Thoracic aorta (tissue), 2 donors: Measurements from ENCODE around the gene TMEM267. TPM values are rescaled to one million over a fixed set of nuclear protein-coding genes. Genes with fewer than 3 reads are reported as not detected.
"Not testable (repeated sequence)": the region's sequence is repeated elsewhere in the genome, so short reads cannot be mapped to it uniquely, and the experiment has no call there.

ENCODE experiments used
- ATAC-seq: fragments of 150-250 bp; one replicate; pipeline ENCODE4 v1.8.0; 2017; ENCODE audit warnings: low read depth; ENCODE audit not compliant: insufficient number of reproducible peaks, low FRiP score
- DNase-seq: peaks from one replicate; pipeline ENCODE4 v3.0.0-alpha.2; 2020; ENCODE audit warnings: low spot score
- H3K27ac ChIP-seq, 2 donors: fragments of 200-600 bp; sonication (generic); 1 replicate in 1 of 2; 2 replicates in 1 of 2; pipeline ENCODE4 v1.5.1; 2016; ENCODE audit warnings: mild to moderate bottlenecking in 2 of 2, moderate library complexity in 2 of 2
- H3K27me3 ChIP-seq: fragments of 200-600 bp; sonication (generic); replicated peaks from 2 replicates; pipeline ENCODE4 v1.6.0; 2016; ENCODE audit warnings: mild to moderate bottlenecking; ENCODE audit not compliant: insufficient read depth
- H3K36me3 ChIP-seq: fragments of 200-600 bp; sonication (generic); one replicate; pipeline ENCODE4 v1.5.1; 2016
- H3K4me1 ChIP-seq, 2 donors: fragments of 200-600 bp; sonication (generic); 1 replicate in 1 of 2; 2 replicates in 1 of 2; pipeline versions ENCODE4 v1.5.1 to v1.6.0; 2016; ENCODE audit warnings: low read depth in 2 of 2, mild to moderate bottlenecking in 1 of 2; ENCODE audit not compliant: control insufficient read depth in 1 of 2
- H3K4me3 ChIP-seq: fragments of 200-600 bp; sonication (generic); 2 replicates; pipeline ENCODE4 v1.5.1; 2016; ENCODE audit warnings: mild to moderate bottlenecking
- H3K9me3 ChIP-seq: fragments of 200-600 bp; sonication (generic); 2 replicates; pipeline ENCODE4 v1.5.1; 2016
- total RNA-seq, 2 donors: library from RNA; depleted of rRNA; stranded (reverse); fragments of >200 nt; gene quantifications; one replicate each; pipeline versions ENCODE4 v1.1.0 to v1.2.3, GENCODE V29; 2016
- TF ChIP-seq, protein P1 (sequence below): fragments of 200-600 bp; sonication (generic); IDR thresholded peaks from one replicate; pipeline ENCODE4 v1.5.1; 2019; ENCODE audit warnings: antibody characterized with exemption

TMEM267 gene
- total RNA-seq, 2 donors from 2014 or later: 9.5 to 22.5 TPM

GRCh38 chr5:43456556-43456955 is 27.1 kb downstream of the TMEM267 start:
- H3K4me1 ChIP-seq: no peaks in the 10 kb centered on the region
- H3K9me3 ChIP-seq: no peaks in the 10 kb centered on the region
- TF ChIP-seq, protein P1, sequence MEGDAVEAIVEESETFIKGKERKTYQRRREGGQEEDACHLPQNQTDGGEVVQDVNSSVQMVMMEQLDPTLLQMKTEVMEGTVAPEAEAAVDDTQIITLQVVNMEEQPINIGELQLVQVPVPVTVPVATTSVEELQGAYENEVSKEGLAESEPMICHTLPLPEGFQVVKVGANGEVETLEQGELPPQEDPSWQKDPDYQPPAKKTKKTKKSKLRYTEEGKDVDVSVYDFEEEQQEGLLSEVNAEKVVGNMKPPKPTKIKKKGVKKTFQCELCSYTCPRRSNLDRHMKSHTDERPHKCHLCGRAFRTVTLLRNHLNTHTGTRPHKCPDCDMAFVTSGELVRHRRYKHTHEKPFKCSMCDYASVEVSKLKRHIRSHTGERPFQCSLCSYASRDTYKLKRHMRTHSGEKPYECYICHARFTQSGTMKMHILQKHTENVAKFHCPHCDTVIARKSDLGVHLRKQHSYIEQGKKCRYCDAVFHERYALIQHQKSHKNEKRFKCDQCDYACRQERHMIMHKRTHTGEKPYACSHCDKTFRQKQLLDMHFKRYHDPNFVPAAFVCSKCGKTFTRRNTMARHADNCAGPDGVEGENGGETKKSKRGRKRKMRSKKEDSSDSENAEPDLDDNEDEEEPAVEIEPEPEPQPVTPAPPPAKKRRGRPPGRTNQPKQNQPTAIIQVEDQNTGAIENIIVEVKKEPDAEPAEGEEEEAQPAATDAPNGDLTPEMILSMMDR: no peak
- no peak overlapping the region for H3K27ac ChIP-seq
- ATAC-seq (no peak), DNase-seq (no peak)
- H3K27me3 ChIP-seq: no peaks in the 10 kb centered on the region
- H3K36me3 ChIP-seq: peaks cover 5% of the 10 kb centered on the region
- no peak overlapping the region for H3K4me3 ChIP-seq

DNA sequence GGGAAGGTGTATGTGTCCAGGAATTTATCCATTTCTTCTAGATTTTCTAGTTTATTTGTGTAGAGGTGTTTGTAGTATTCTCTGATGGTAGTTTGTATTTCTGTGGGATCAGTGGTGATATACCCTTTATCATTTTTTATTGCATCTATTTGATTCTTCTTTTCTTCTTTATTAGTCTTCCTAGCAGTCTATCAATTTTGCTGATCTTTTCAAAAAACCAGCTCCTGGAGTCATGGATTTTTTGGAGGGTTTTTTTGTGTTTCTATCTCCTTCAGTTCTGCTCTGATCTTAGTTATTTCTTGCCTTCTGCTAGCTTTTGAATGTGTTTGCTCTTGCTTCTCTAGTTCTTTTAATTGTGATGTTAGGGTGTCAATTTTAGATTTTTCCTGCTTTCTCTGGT is 42.1 kb downstream of the TMEM267 start:
- H3K4me3 ChIP-seq, H3K27ac ChIP-seq, H3K4me1 ChIP-seq, H3K36me3 ChIP-seq, H3K27me3 ChIP-seq, ATAC-seq, DNase-seq: not testable (repeated sequence)
- peaks cover 22% of the 10 kb centered on the region for H3K9me3 ChIP-seq

DNA sequence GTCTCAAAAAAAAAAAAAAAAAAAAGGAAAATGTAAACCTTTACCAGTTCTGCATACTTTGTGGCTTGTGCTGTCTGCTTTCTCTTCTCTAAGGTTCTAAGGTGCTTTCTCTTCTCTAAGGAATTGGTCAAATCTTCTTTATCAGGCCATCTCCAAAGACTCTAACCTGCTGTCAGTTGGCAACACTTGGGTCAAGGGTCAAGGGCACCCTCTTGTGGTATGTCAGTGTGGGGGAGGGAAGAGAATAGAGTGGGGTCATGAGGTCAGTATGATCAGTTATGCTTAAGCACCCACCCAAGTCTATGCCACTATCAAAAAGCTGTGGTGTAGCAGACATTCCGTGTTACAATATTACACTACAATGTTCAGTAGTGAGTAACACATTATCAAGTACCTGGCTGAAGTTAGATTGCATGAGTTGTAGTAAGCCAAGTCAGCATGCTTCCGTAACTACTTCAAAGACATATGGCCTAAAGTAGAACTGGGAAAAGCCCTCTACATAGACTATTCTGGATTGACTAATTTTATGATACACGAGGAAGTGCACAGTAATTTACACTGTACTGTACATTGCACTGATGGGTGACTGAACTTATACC is 46.5 kb downstream of the TMEM267 start:
- Histone ChIP-seq H3K9me3 (peaks cover 14% of the 10 kb centered on the region), H3K27me3 (no peaks in the 10 kb centered on the region), H3K36me3 (no peaks in the 10 kb centered on the region), H3K27ac (no peak overlapping the region), H3K4me3 (no peak overlapping the region), H3K4me1 (peaks cover 0 to 4% of the 10 kb centered on the region in 2 donors)
- TF ChIP-seq, protein P1: no peak
- no peak for DNase-seq
- no peak for ATAC-seq

GRCh38 chr5:43433382-43433781 is 50.3 kb downstream of the TMEM267 start:
- Histone ChIP-seq H3K9me3 (no peaks in the 10 kb centered on the region), H3K36me3 (no peaks in the 10 kb centered on the region), H3K4me3 (no peak overlapping the region), H3K27me3 (no peaks in the 10 kb centered on the region), H3K27ac (no peak overlapping the region), H3K4me1 (peaks cover 0 to 4% of the 10 kb centered on the region in 2 donors)
- ATAC-seq (no peak), DNase-seq (no peak)
- TF ChIP-seq, protein P1: no peak

DNA sequence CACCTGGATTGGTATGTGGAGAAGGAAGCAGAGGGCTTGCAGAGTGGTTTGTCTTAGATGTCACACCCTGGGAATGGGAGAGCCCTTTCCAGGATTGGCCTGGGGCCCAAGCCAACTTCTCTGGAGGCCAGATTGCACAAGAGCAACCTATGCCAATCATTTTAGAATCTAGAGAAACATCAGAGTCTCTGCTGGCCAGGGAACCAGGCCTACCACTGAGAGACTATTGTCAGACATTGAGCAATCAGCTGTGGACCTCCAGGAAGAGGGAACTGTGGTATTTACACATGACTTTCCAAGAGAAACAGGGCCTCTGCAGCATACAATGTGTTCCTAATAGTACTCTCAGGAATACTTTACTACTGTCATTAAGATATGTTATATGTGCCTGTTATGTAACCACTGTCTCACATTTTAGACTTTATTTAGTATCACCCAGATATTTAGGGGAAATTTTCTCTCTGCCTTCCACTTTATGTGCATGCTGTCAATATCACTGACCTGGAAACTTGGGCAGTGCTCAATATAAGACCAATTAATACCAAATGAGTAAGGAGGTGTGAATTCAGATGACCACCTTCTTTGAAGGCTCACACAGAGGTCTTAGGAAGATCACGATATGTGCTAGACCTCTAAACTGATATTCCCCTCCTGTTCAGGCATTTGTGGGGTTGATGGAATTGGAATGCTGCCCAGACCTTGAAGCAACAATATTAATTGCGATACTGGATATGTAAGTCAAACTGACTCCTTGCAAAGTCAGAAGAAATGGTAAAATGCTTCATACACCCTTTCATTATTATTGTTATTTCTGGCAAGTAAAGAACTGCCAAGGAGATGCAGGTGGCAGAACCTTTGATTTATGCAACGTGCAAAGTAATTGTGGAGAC is 50.9 kb downstream of the TMEM267 start:
- peak; percentile 53 for ATAC-seq

More for the DNA sequence above, 50.9 kb downstream of the TMEM267 start:
- TF ChIP-seq, protein P1: no peak
- Histone ChIP-seq H3K4me1 (peaks cover 0 to 4% of the 10 kb centered on the region in 2 donors), H3K4me3 (no peak overlapping the region), H3K9me3 (no peaks in the 10 kb centered on the region), H3K36me3 (no peaks in the 10 kb centered on the region), H3K27me3 (no peaks in the 10 kb centered on the region), H3K27ac (no peak overlapping the region)
- no peak for DNase-seq
